ENCODE measurements around the gene FBXW7.

The FBXW7 gene

GRCh38 chr4:152508818-152509217 lies 27.1 kb downstream of the FBXW7 start:
- TF ChIP-seq REST (IDR thresholded peaks at IDR 0.05; ENCODE audit: low read depth) (no peak), CEBPB (IDR thresholded peaks at IDR 0.05) (no peak), TCF12 (IDR thresholded peaks at IDR 0.05; ENCODE audit: low read depth) (no peak), YY1 (IDR thresholded peaks at IDR 0.05; ENCODE audit: low read depth) (no peak), EP300 (IDR thresholded peaks at IDR 0.05; ENCODE audit: borderline replicate concordance) (no peak), TEAD4 (IDR thresholded peaks at IDR 0.05) (no peak), EGR1 (IDR thresholded peaks at IDR 0.05) (no peak), CREB1 (IDR thresholded peaks at IDR 0.05; ENCODE audit: low read depth) (no peak), NFIC (IDR thresholded peaks at IDR 0.05) (no peak), ZBTB7A (IDR thresholded peaks at IDR 0.05; ENCODE audit: low read depth) (no peak), RAD21 (IDR thresholded peaks at IDR 0.05; ENCODE audit: low read depth) (no peak), TAF1 (IDR thresholded peaks at IDR 0.05; ENCODE audit: low read depth) (no peak)
- TF ChIP-seq, protein P1, sequence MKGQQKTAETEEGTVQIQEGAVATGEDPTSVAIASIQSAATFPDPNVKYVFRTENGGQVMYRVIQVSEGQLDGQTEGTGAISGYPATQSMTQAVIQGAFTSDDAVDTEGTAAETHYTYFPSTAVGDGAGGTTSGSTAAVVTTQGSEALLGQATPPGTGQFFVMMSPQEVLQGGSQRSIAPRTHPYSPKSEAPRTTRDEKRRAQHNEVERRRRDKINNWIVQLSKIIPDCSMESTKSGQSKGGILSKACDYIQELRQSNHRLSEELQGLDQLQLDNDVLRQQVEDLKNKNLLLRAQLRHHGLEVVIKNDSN (IDR thresholded peaks at IDR 0.05): no peak
- TF ChIP-seq, protein P2, sequence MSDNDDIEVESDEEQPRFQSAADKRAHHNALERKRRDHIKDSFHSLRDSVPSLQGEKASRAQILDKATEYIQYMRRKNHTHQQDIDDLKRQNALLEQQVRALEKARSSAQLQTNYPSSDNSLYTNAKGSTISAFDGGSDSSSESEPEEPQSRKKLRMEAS (IDR thresholded peaks at IDR 0.05): no peak

DNA sequence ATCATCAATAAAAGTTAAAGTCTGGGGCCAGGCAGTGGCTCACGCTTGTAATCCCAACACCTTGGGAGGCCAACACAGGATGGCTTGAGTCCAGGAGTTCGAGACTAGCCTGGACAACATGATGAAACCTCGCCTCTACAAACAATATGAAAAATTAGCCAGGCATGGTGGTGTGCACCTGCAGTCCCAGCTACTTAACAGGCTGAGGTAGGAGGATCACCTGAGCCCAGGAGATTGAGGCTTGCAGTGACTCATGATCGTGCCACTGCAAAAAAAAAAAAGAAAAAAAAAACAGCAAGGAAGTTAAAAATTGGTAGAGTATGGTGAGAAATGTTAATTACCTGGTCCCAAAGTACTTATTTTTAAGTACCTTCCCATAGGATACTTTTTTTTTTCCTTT lies 27.5 kb downstream of the FBXW7 start:
- TF ChIP-seq EGR1 (IDR thresholded peaks at IDR 0.05): no peak
- TF ChIP-seq TAF1 (IDR thresholded peaks at IDR 0.05; ENCODE audit: low read depth): no peak
- no peak for TF ChIP-seq ZBTB7A (IDR thresholded peaks at IDR 0.05; ENCODE audit: low read depth)
- TF ChIP-seq YY1 (IDR thresholded peaks at IDR 0.05; ENCODE audit: low read depth): no peak
- TF ChIP-seq CREB1 (IDR thresholded peaks at IDR 0.05; ENCODE audit: low read depth): no peak
- TF ChIP-seq REST (IDR thresholded peaks at IDR 0.05; ENCODE audit: low read depth): no peak
- TF ChIP-seq, protein P1 (IDR thresholded peaks at IDR 0.05): no peak
- no peak for TF ChIP-seq TCF12 (IDR thresholded peaks at IDR 0.05; ENCODE audit: low read depth)
- TF ChIP-seq NFIC (IDR thresholded peaks at IDR 0.05): no peak
- TF ChIP-seq CEBPB (IDR thresholded peaks at IDR 0.05): no peak
- no peak for TF ChIP-seq RAD21 (IDR thresholded peaks at IDR 0.05; ENCODE audit: low read depth)
- no peak for TF ChIP-seq EP300 (IDR thresholded peaks at IDR 0.05; ENCODE audit: borderline replicate concordance)
- TF ChIP-seq TEAD4 (IDR thresholded peaks at IDR 0.05): no peak
- TF ChIP-seq FOXM1 (IDR thresholded peaks at IDR 0.05; ENCODE audit: borderline replicate concordance, low read depth): no peak

DNA sequence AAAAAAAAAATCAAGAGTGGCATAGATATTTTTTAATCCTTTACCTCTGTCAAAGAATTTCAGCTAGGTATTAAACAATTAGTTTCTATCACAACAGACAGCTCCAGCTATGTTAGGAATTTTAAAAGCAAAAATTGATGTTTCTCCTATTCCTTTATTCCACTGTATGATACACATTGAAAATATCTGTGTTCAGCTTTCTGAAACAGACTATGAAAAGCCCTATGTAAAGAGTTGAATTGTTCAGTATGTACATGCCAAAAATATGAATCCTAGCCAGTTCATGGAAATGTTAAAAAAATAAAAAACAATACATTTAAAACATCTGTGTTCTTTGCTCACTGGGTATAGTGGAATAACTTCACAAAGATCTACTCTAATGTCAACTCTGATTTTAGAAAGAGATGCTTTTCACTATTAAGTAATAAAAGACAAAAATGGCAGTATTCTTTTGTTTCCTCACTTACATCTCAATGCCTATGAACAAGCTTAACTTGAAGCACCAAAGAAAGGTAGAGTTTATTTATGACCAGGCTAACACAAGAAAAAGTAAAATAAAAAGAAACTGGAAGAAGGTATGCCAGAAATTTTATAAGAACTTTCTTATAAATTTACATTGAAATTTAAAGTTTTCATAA lies 32.1 kb downstream of the FBXW7 start:
- TF ChIP-seq EGR1 (IDR thresholded peaks at IDR 0.05) (no peak), RAD21 (IDR thresholded peaks at IDR 0.05; ENCODE audit: low read depth) (no peak), CEBPB (IDR thresholded peaks at IDR 0.05) (no peak), ZBTB7A (IDR thresholded peaks at IDR 0.05; ENCODE audit: low read depth) (no peak), NFIC (IDR thresholded peaks at IDR 0.05) (no peak), REST (IDR thresholded peaks at IDR 0.05; ENCODE audit: low read depth) (no peak), TCF12 (IDR thresholded peaks at IDR 0.05; ENCODE audit: low read depth) (no peak), CREB1 (IDR thresholded peaks at IDR 0.05; ENCODE audit: low read depth) (no peak), YY1 (IDR thresholded peaks at IDR 0.05; ENCODE audit: low read depth) (no peak), TAF1 (IDR thresholded peaks at IDR 0.05; ENCODE audit: low read depth) (no peak), EP300 (IDR thresholded peaks at IDR 0.05; ENCODE audit: borderline replicate concordance) (no peak), TEAD4 (IDR thresholded peaks at IDR 0.05) (no peak), FOXM1 (IDR thresholded peaks at IDR 0.05; ENCODE audit: borderline replicate concordance, low read depth) (no peak)
- TF ChIP-seq, protein P1 (IDR thresholded peaks at IDR 0.05): no peak
- TF ChIP-seq, protein P2 (IDR thresholded peaks at IDR 0.05): no peak
